Loucy (cell line): ENCODE results near the gene JAG2.

Experiments used
- H2AFZ ChIP-seq: fragments of 200-600 bp; sonication (generic); 2 replicates; pipeline ENCODE4 v1.6.0; 2016; ENCODE audit warnings: antibody characterized with exemption, mild to moderate bottlenecking, low read length, moderate library complexity
- H3F3A ChIP-seq: fragments of 200-600 bp; 2 replicates; pipeline ENCODE4 v1.6.0; 2016; ENCODE audit warnings: antibody characterized with exemption, low read depth, mild to moderate bottlenecking
- H3K27me3 ChIP-seq: fragments of 200-600 bp; sonication (generic); 2 replicates; pipeline ENCODE4 v1.6.1; 2014; ENCODE audit warnings: low read length, mild to moderate bottlenecking; ENCODE audit not compliant: insufficient read depth, poor library complexity, severe bottlenecking
- H3K36me3 ChIP-seq: fragments of 200-600 bp; sonication (generic); 2 replicates; pipeline ENCODE4 v1.6.1; 2016; ENCODE audit warnings: low read length; ENCODE audit not compliant: insufficient read depth
- H3K4me1 ChIP-seq: fragments of 200-600 bp; sonication (generic); 2 replicates; pipeline ENCODE4 v1.5.1; 2014; ENCODE audit warnings: low read length, mild to moderate bottlenecking; ENCODE audit not compliant: insufficient read depth, poor library complexity, severe bottlenecking
- H3K4me2 ChIP-seq: fragments of 200-600 bp; sonication (generic); 2 replicates; pipeline ENCODE4 v1.6.0; 2014; ENCODE audit warnings: antibody characterized with exemption, low read length, low read depth, mild to moderate bottlenecking; ENCODE audit not compliant: poor library complexity, severe bottlenecking
- H3K4me3 ChIP-seq: fragments of 200-600 bp; sonication (generic); 2 replicates; pipeline ENCODE4 v1.5.1; 2014; ENCODE audit warnings: low read length, mild to moderate bottlenecking, mixed read lengths; ENCODE audit not compliant: poor library complexity, severe bottlenecking
- H3K79me2 ChIP-seq: fragments of 200-600 bp; sonication (generic); 2 replicates; pipeline ENCODE4 v1.6.1; 2014; ENCODE audit warnings: low read length; ENCODE audit not compliant: insufficient read depth
- H3K9ac ChIP-seq: fragments of 200-600 bp; sonication (generic); 2 replicates; pipeline ENCODE4 v1.6.0; 2014; ENCODE audit warnings: mild to moderate bottlenecking, low read depth, low read length, moderate library complexity; ENCODE audit not compliant: poor library complexity, severe bottlenecking
- H3K9me2 ChIP-seq: fragments of 200-600 bp; sonication (generic); replicated peaks from 2 replicates; pipeline ENCODE4 v1.6.1; 2016; ENCODE audit warnings: low read depth, low read length, mixed read lengths
- H3K9me3 ChIP-seq: fragments of 200-600 bp; sonication (generic); 2 replicates; pipeline ENCODE4 v1.6.1; 2014; ENCODE audit warnings: mild to moderate bottlenecking, antibody characterized with exemption, low read length, low read depth; ENCODE audit not compliant: insufficient read depth
- H4K20me1 ChIP-seq: fragments of 200-600 bp; sonication (generic); 2 replicates; pipeline ENCODE4 v1.6.0; 2014; ENCODE audit warnings: antibody characterized with exemption, low read length, mild to moderate bottlenecking; ENCODE audit not compliant: insufficient read depth, poor library complexity, severe bottlenecking
- EZH2phosphoT487 ChIP-seq: fragments of 200-600 bp; IDR thresholded peaks from 2 replicates; pipeline ENCODE4 v1.6.1; 2018; ENCODE audit warnings: antibody characterized with exemption, mild to moderate bottlenecking, moderate library complexity, borderline replicate concordance
- TF ChIP-seq, protein P1 (sequence below): fragments of 200-600 bp; sonication (generic); conservative IDR thresholded peaks from 2 replicates; pipeline ENCODE4 v1.5.1; 2014; ENCODE audit warnings: mild to moderate bottlenecking, antibody characterized with exemption, low read length

The JAG2 gene

DNA sequence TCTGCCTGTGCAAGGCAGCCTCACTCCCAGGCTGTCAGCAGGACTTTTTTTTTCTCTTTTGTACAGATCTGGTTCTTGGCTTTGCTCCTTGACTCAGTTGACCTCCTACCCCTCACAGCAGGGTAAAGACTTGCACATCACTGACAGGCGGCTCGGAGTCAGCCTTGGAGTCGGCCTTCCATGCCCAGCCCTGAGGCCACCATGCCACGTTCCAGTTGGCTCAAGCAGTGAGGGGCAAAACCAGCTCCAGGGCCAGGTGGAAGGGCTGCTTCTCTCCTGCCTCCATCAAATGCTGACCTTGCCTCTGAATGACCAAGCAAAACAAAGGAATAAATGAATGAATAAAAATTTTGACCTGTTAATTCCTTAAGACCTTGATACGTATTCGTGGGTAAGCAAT lies 27.6 kb downstream of the JAG2 start:
- Histone ChIP-seq H3K9me3 (peaks cover 8% of the 10 kb centered on the region; the same call in 1 of the 2 replicates), H3K27me3 (no peaks in the 10 kb centered on the region), H3K79me2 (no peaks in the 10 kb centered on the region), H3K36me3 (no peaks in the 10 kb centered on the region), H4K20me1 (no peaks in the 10 kb centered on the region), H3K4me3 (no peak overlapping the region), H3F3A (no peaks in the 10 kb centered on the region), H3K4me2 (no peak overlapping the region), H3K4me1 (no peaks in the 10 kb centered on the region), H3K9ac (no peak overlapping the region), H3K9me2 (no peaks in the 10 kb centered on the region), H2AFZ (no peak overlapping the region)
- TF ChIP-seq, protein P1, sequence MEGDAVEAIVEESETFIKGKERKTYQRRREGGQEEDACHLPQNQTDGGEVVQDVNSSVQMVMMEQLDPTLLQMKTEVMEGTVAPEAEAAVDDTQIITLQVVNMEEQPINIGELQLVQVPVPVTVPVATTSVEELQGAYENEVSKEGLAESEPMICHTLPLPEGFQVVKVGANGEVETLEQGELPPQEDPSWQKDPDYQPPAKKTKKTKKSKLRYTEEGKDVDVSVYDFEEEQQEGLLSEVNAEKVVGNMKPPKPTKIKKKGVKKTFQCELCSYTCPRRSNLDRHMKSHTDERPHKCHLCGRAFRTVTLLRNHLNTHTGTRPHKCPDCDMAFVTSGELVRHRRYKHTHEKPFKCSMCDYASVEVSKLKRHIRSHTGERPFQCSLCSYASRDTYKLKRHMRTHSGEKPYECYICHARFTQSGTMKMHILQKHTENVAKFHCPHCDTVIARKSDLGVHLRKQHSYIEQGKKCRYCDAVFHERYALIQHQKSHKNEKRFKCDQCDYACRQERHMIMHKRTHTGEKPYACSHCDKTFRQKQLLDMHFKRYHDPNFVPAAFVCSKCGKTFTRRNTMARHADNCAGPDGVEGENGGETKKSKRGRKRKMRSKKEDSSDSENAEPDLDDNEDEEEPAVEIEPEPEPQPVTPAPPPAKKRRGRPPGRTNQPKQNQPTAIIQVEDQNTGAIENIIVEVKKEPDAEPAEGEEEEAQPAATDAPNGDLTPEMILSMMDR, result no peak
- TF ChIP-seq EZH2phosphoT487, result no peak

DNA sequence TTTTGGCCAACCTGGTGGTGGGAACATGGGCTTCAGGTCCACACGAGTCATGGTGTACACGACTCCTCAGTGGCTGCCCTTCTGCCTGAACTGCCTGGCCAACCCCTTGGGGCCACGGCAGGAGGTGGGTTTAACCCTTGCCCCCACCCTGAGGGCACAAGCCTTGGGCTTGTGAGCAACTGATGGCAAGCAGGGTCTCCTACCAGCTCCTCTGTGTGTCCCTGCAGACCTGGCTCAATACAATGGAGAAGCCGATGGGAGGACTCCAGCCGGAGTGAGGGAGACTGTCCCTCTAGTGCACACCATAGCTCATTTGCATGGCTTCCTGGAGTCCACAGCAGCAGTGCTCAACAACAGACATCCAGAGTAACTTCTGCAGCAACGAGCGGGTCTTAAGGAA lies 28.0 kb downstream of the JAG2 start:
- H3K36me3 ChIP-seq, result no peaks in the 10 kb centered on the region
- TF ChIP-seq, protein P1, result no peak
- no peak for TF ChIP-seq EZH2phosphoT487
- H3K9me3 ChIP-seq, result peaks cover 8% of the 10 kb centered on the region; the same call in 1 of the 2 replicates

DNA sequence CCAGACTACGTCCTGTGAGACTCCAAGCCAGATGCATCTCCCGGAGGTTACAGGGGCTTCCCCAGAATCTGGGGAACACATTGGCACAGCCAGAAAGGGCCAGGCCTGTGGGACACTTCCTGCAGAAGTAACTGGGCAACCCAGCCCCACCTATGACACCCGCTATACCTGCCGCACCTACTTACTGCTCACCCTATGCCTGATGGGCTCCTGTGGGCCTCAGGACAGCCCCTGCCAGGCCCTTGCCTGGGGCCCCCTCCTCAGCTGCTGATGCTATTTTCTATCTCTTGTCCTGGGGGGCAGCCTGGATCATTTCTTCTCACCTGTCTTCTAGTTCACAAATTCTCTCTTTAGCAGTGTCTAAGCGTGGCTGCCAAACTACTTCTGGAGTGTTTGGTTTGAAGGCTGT lies 28.7 kb downstream of the JAG2 start:
- no peak overlapping the region for H2AFZ ChIP-seq
- no peaks in the 10 kb centered on the region for H3K4me1 ChIP-seq
- no peaks in the 10 kb centered on the region for H3K36me3 ChIP-seq
- no peaks in the 10 kb centered on the region for H4K20me1 ChIP-seq
- peaks cover 8% of the 10 kb centered on the region; the same call in 1 of the 2 replicates for H3K9me3 ChIP-seq
- TF ChIP-seq, protein P1, result no peak
- no peak for TF ChIP-seq EZH2phosphoT487
- no peaks in the 10 kb centered on the region for H3K79me2 ChIP-seq
- H3K9ac ChIP-seq, result no peak overlapping the region
- H3F3A ChIP-seq, result no peaks in the 10 kb centered on the region
- no peaks in the 10 kb centered on the region for H3K9me2 ChIP-seq
- H3K4me3 ChIP-seq, result no peak overlapping the region
- H3K4me2 ChIP-seq, result no peak overlapping the region
- H3K27me3 ChIP-seq, result no peaks in the 10 kb centered on the region

More for the DNA sequence above, 28.0 kb downstream of the JAG2 start:
- no peaks in the 10 kb centered on the region for H3K79me2 ChIP-seq
- no peak overlapping the region for H3K4me2 ChIP-seq
- no peaks in the 10 kb centered on the region for H3K27me3 ChIP-seq
- no peak overlapping the region for H3K4me3 ChIP-seq
- no peaks in the 10 kb centered on the region for H4K20me1 ChIP-seq
- no peaks in the 10 kb centered on the region for H3K4me1 ChIP-seq
- H3F3A ChIP-seq, result no peaks in the 10 kb centered on the region
- H3K9me2 ChIP-seq, result no peaks in the 10 kb centered on the region
- H2AFZ ChIP-seq, result no peak overlapping the region
- H3K9ac ChIP-seq, result no peak overlapping the region
